Central memory CD4-positive, alpha-beta T cell (primary cell): ENCODE measurements around the gene ATP1B2.
A peak's percentile ranks its signal among the peaks of the same experiment; 100 is the strongest.
"Not testable (repeated sequence)": the region's sequence is repeated elsewhere in the genome, so short reads cannot be mapped to it uniquely, and the experiment has no call there.

Source experiments
- DNase-seq: peaks from one replicate; pipeline ENCODE4 v3.0.0; 2022

ATP1B2 gene

GRCh38 chr17:7634384-7634783 is 16.3 kb upstream of the ATP1B2 start:
- DNase-seq = no peak

- DNase-seq = no peak
These were observed 14.6 kb upstream of the ATP1B2 start for GRCh38 chr17:7636163-7636562.

GRCh38 chr17:7640783-7641182 is 9.9 kb upstream of the ATP1B2 start:
- DNase-seq = no peak

- not testable (repeated sequence) for DNase-seq
These were observed 9.1 kb upstream of the ATP1B2 start for GRCh38 chr17:7641635-7642034.

GRCh38 chr17:7644775-7645174 is 6.0 kb upstream of the ATP1B2 start:
- no peak for DNase-seq

GRCh38 chr17:7646457-7646856 is 4.3 kb upstream of the ATP1B2 start:
- no peak for DNase-seq

GRCh38 chr17:7647018-7647417 is 3.7 kb upstream of the ATP1B2 start:
- DNase-seq = no peak

- no peak for DNase-seq
These were observed 455 bp downstream of the ATP1B2 start for GRCh38 chr17:7651097-7651664.

- no peak for DNase-seq
These were observed 1.1 kb downstream of the ATP1B2 start for GRCh38 chr17:7651665-7652387.

- no peak for DNase-seq
These were observed 1.9 kb downstream of the ATP1B2 start for GRCh38 chr17:7652388-7653356.

GRCh38 chr17:7654832-7655540 is 4.3 kb downstream of the ATP1B2 start:
- no peak for DNase-seq

GRCh38 chr17:7655541-7655840 is 4.8 kb downstream of the ATP1B2 start:
- no peak for DNase-seq

- DNase-seq = no peak
These were observed 6.4 kb downstream of the ATP1B2 start for GRCh38 chr17:7656958-7657609.

GRCh38 chr17:7667656-7668406 is 17.1 kb downstream of the ATP1B2 start:
- DNase-seq = no peak

- DNase-seq = no peak
These were observed 17.8 kb downstream of the ATP1B2 start for GRCh38 chr17:7668482-7668881.

GRCh38 chr17:7673239-7673638 is 22.5 kb downstream of the ATP1B2 start:
- no peak for DNase-seq

- no peak for DNase-seq
These were observed 24.2 kb downstream of the ATP1B2 start for GRCh38 chr17:7674934-7675333.

GRCh38 chr17:7676533-7676932 is 25.8 kb downstream of the ATP1B2 start:
- no peak for DNase-seq

GRCh38 chr17:7677388-7678067 is 26.8 kb downstream of the ATP1B2 start:
- DNase-seq = no peak

GRCh38 chr17:7684851-7685532 is 34.3 kb downstream of the ATP1B2 start:
- peak; percentile 24 for DNase-seq
